Measurements from ENCODE around the gene MTFR2.

DNA sequence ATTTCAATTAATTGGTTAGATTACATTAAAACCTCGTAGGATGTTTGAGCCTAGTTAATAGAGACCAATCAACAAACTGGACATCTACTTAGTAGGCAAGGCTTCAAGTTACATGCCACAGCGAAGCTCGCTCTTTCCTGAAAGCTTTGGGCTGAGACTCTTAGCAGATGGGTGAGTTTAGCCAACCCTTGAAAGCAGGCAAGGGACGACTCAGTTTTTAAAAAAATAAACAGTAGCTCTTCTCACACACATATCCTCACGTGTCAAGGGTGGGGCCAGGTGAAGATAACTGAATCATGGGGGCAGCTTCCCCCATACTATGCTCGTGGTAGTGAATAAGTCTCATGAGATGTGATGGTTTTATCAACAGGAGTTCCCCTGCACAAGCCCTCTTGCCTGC lies 775 bp downstream of the MTFR2 start:
- no peak for TF ChIP-seq POLR2AphosphoS5 (IDR thresholded peaks at IDR 0.05; ENCODE audit: low read depth)
- TF ChIP-seq, protein P1, sequence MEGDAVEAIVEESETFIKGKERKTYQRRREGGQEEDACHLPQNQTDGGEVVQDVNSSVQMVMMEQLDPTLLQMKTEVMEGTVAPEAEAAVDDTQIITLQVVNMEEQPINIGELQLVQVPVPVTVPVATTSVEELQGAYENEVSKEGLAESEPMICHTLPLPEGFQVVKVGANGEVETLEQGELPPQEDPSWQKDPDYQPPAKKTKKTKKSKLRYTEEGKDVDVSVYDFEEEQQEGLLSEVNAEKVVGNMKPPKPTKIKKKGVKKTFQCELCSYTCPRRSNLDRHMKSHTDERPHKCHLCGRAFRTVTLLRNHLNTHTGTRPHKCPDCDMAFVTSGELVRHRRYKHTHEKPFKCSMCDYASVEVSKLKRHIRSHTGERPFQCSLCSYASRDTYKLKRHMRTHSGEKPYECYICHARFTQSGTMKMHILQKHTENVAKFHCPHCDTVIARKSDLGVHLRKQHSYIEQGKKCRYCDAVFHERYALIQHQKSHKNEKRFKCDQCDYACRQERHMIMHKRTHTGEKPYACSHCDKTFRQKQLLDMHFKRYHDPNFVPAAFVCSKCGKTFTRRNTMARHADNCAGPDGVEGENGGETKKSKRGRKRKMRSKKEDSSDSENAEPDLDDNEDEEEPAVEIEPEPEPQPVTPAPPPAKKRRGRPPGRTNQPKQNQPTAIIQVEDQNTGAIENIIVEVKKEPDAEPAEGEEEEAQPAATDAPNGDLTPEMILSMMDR (conservative IDR thresholded peaks at IDR 0.05; ENCODE audit: low read depth in 2 of 2) = no peak
